Epithelial cell of esophagus (primary cell): ENCODE measurements around the gene CAMKMT.
A peak's percentile ranks its signal among the peaks of the same experiment; 100 is the strongest.

Experiments used
- DNase-seq: peaks from one replicate; pipeline ENCODE4 v3.0.0; 2010; ENCODE audit warnings: low read depth
- H3K4me3 ChIP-seq: 2 replicates; pipeline ENCODE4 v1.5.1; 2011; ENCODE audit warnings: mild to moderate bottlenecking, low read length, control low read depth
- CTCF ChIP-seq: IDR thresholded peaks from 2 replicates; pipeline ENCODE4 v1.5.1; 2011; ENCODE audit warnings: low read depth, mild to moderate bottlenecking, low read length, control low read depth, inconsistent platforms; ENCODE audit not compliant: insufficient read depth; ENCODE audit errors: missing control alignments

CAMKMT gene

GRCh38 chr2:44572196-44572900, 210.6 kb downstream of the CAMKMT start:
- H3K4me3 ChIP-seq, result no peak overlapping the region
- peak; percentile 86 for DNase-seq

GRCh38 chr2:44573996-44574395, 212.2 kb downstream of the CAMKMT start:
- no peak overlapping the region for H3K4me3 ChIP-seq
- no peak for DNase-seq
- TF ChIP-seq CTCF, result no peak

More at GRCh38 chr2:44572196-44572900, 210.6 kb downstream of the CAMKMT start:
- TF ChIP-seq CTCF, result no peak

- H3K4me3 ChIP-seq, result no peak overlapping the region
- peak; percentile 92 for DNase-seq
- no peak for TF ChIP-seq CTCF
These were observed 216.8 kb downstream of the CAMKMT start for GRCh38 chr2:44578471-44579093.

DNA sequence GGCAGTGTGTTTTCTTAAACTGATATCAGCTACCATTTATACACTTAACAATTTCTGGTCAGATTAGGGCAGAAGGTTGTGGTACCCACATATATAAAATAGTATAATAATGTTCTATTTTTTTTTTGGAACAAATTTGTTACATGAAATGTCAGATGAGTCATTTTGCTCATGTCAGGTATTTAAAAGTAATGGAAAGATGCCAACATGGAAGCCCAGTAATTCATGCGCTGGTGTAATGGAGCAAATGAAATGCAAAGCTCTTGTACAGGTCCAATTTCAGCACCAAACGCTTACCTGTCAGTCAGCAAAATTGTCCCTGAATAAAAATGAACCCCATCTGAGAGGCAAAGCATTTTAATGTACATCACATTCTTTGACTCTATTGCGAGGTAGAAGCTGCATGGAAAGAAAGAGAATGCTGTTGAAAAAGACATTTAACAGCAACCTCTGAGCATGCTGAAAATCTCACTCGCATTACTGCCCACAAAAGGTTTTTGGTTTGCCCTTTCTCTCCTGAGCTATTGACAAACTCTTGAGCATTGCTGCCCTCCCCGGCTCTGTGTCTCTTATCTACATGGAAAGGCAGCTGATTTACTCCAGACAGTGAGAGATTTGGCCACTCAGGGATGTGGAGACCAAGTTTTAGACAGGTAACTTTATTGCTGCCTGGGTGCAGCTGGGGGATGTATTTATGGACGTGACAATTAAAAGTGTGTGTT, 217.5 kb downstream of the CAMKMT start:
- no peak overlapping the region for H3K4me3 ChIP-seq
- TF ChIP-seq CTCF, result no peak
- peak; percentile 72 for DNase-seq

GRCh38 chr2:44579837-44580230, 218.1 kb downstream of the CAMKMT start:
- H3K4me3 ChIP-seq, result no peak overlapping the region
- no peak for TF ChIP-seq CTCF
- no peak for DNase-seq

- no peak for DNase-seq
- H3K4me3 ChIP-seq, result no peak overlapping the region
- TF ChIP-seq CTCF, result no peak
These were observed 219.2 kb downstream of the CAMKMT start for GRCh38 chr2:44580875-44581515.
